Upper lobe of right lung (tissue), 1 donor: ENCODE results near the gene CPLX1. TPM values are rescaled to one million over a fixed set of nuclear protein-coding genes. Genes with fewer than 3 reads are reported as not detected.

ENCODE experiments used
- ATAC-seq: fragments of 200-7000 bp; cut with Tn5 transposase; one replicate; pipeline ENCODE4 v1.9.1; 2020; ENCODE audit warnings: mild to moderate bottlenecking, moderate library complexity
- DNase-seq: peaks from one replicate; pipeline ENCODE4 v3.0.0-alpha.2; 2020
- H3K27ac ChIP-seq: fragments of 200-600 bp; one replicate; pipeline ENCODE4 v1.8.0; 2022
- H3K27me3 ChIP-seq: fragments of 200-600 bp; one replicate; pipeline ENCODE4 v1.8.0; 2022; ENCODE audit warnings: mild to moderate bottlenecking
- H3K36me3 ChIP-seq: fragments of 200-600 bp; one replicate; pipeline ENCODE4 v1.8.0; 2022
- H3K4me1 ChIP-seq: fragments of 200-600 bp; one replicate; pipeline ENCODE4 v1.8.0; 2022
- H3K4me3 ChIP-seq: fragments of 200-600 bp; one replicate; pipeline ENCODE4 v1.8.0; 2022; ENCODE audit warnings: mild to moderate bottlenecking
- H3K9me3 ChIP-seq: fragments of 200-600 bp; one replicate; pipeline ENCODE4 v1.8.0; 2022
- intact Hi-C: fragments of 100-400 bp; cut with DNase I; formaldehyde crosslinking; loops from one replicate; pipeline ENCODE4 v1.11.0; 2022
- total RNA-seq: library from RNA; stranded (reverse); fragmentation: NEBNext Ultra II Directional; extraction: Animal tissue kit (Norgen Biotek cat#: 25700); gene quantifications from one replicate; pipeline ENCODE4 v1.2.1, GENCODE V29; 2021
- TF ChIP-seq, protein P1 (sequence below): fragments of 200-600 bp; IDR thresholded peaks from one replicate; pipeline ENCODE4 v1.8.0; 2022; ENCODE audit warnings: antibody characterized with exemption
- donor health status: DM: no; HTN: yes; CAD: no; lungs with severe emphysema.

CPLX1 gene
- total RNA-seq, 1 donor from 2014 or later: 5.2 TPM

DNA sequence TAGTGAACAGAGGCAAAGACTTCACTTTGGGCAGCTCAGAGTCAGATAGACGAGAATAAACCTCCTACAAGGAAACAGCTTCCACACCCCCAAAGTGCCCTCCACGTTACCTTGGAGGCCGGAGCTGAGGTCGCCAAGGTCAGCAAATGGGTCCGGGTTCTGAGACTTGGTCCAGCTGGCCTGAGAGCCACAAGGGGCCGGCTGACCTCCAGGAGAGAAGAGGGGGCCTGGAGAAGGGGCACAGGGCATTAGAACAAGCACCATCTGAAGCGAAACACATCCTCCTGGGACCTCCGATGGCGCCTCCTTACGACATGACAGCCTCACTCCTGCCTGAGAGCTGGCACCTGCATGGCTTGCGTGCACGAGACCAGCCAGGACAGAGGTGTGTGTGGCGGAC lies 33.6 kb upstream of the CPLX1 start:
- Histone ChIP-seq H3K4me3 (no peak overlapping the region), H3K27me3 (no peaks in the 10 kb centered on the region), H3K9me3 (no peaks in the 10 kb centered on the region), H3K4me1 (no peaks in the 10 kb centered on the region), H3K36me3 (peaks cover 85% of the 10 kb centered on the region), H3K27ac (no peak overlapping the region)
- no peak for ATAC-seq
- peak; percentile 50 for DNase-seq
- TF ChIP-seq, protein P1, sequence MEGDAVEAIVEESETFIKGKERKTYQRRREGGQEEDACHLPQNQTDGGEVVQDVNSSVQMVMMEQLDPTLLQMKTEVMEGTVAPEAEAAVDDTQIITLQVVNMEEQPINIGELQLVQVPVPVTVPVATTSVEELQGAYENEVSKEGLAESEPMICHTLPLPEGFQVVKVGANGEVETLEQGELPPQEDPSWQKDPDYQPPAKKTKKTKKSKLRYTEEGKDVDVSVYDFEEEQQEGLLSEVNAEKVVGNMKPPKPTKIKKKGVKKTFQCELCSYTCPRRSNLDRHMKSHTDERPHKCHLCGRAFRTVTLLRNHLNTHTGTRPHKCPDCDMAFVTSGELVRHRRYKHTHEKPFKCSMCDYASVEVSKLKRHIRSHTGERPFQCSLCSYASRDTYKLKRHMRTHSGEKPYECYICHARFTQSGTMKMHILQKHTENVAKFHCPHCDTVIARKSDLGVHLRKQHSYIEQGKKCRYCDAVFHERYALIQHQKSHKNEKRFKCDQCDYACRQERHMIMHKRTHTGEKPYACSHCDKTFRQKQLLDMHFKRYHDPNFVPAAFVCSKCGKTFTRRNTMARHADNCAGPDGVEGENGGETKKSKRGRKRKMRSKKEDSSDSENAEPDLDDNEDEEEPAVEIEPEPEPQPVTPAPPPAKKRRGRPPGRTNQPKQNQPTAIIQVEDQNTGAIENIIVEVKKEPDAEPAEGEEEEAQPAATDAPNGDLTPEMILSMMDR: no peak
- intact Hi-C loops: no loop called here

DNA sequence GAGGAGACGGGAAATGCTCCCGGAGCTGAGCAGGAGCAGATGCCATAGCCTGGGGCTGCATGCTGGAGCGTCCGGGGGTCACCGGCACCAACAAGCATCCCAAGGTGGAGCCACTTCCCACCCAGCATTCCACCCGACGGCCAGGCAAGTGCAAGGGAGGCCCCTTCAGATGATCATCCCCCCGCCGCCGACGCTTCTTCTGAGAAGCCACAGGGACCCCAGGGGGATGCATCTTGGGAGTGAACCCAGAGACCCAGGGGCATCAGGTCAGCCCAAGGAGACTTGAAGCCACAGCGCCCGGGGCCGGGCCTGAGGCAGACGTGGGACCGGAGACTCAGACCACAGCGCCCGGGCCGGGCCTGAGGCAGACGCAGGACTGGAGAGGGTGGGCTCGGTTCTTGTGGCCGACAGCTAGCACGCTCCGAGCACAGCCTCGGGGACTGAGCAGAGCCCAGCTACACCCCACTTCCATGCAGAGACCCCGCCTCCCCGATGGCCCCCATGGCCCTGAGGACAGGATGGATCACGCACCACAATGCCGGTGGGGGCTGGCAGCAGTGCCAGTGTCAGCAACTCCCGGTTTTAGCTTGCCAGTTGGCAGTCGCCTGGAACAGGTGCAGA lies 33.0 kb upstream of the CPLX1 start:
- peaks cover 79% of the 10 kb centered on the region for H3K36me3 ChIP-seq
- no peaks in the 10 kb centered on the region for H3K4me1 ChIP-seq
- peak; percentile 62 for DNase-seq
- TF ChIP-seq, protein P1: no peak
- no peak for ATAC-seq
- no peak overlapping the region for H3K27ac ChIP-seq
- H3K9me3 ChIP-seq: no peaks in the 10 kb centered on the region
- no peaks in the 10 kb centered on the region for H3K27me3 ChIP-seq
- H3K4me3 ChIP-seq: no peak overlapping the region
- intact Hi-C loops: no loop called here

DNA sequence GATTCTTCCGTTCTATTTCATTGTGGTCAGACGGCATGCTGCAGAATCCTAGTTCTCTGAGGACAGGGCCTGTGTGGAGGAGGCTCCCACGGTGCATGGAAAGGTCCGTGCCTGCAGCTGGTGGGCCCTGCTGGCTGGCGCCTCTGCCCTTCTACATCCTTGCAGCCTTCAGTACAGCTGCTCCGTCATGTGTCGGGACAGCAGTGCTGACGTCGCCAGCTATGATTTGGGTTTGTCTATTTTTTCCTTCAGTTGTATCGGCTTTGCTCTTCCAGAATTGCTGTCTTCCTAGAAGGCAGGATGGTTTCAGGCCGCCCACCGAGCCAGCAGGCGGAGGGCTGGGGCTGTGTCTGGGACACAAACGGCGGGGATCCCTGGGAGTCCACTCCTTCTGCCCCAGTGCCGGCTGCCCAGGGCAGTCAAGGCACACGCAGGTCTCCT lies 32.1 kb upstream of the CPLX1 start:
- Histone ChIP-seq H3K36me3 (peaks cover 72% of the 10 kb centered on the region), H3K27me3 (no peaks in the 10 kb centered on the region), H3K4me1 (no peaks in the 10 kb centered on the region), H3K27ac (no peak overlapping the region), H3K9me3 (no peaks in the 10 kb centered on the region), H3K4me3 (no peak overlapping the region)
- ATAC-seq (no peak), DNase-seq (peak; percentile 54)
- TF ChIP-seq, protein P1: no peak
- intact Hi-C loops: no loop called here

DNA sequence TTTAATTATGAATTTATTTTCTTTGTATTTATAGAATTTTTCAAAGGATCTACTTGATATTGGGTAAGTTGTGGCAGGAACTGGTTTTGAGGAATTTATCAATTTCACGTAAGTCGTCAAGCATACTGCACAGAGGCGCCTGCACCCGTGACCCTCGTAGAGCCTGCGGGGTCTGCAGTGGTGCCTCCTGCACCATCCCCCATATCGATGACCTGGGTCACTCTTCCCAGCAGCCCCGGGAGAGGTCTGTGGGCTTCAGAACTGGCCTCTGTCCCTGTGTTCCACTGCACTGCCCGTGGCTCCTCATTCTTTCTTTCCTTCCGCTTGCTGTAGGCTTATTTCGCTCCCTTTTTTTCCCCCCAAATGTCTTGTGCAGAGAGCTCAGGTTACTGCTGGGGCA lies 31.5 kb upstream of the CPLX1 start:
- DNase-seq: peak; percentile 22

DNA sequence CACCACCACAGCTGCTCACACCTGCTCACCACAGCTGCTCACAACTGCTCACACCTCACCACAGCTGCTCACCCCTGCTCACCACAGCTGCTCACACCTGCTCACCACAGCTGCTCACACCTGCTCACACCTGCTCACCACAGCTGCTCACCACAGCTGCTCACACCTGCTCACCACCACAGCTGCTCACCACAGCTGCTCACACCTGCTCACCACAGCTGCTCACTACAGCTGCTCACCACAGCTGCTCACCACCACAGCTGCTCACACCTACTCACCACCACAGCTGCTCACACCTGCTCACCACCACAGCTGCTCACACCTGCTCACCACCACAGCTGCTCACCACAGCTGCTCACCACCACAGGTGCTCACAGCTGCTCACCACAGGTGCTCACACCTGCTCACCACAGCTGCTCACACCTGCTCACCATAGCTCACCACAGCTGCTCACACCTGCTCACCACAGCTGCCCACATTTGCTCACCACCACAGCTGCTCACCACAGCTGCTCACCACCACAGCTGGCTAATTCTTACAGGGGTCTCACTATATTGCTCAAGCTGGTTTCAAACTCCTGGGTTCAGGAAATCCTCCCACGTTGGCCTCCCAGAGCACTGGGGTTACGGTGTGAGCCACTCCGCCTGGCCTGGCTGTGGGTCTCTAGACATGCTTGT lies 30.4 kb upstream of the CPLX1 start:
- H3K27me3 ChIP-seq: no peaks in the 10 kb centered on the region
- intact Hi-C loops: no loop called here
- TF ChIP-seq, protein P1: no peak
- no peak overlapping the region for H3K4me3 ChIP-seq
- no peaks in the 10 kb centered on the region for H3K4me1 ChIP-seq
- no peak overlapping the region for H3K27ac ChIP-seq
- DNase-seq: peak; percentile 40
- H3K36me3 ChIP-seq: peaks cover 65% of the 10 kb centered on the region
- H3K9me3 ChIP-seq: no peaks in the 10 kb centered on the region
- ATAC-seq: no peak

More for the DNA sequence above, 31.5 kb upstream of the CPLX1 start:
- Histone ChIP-seq H3K9me3 (no peaks in the 10 kb centered on the region), H3K4me3 (no peak overlapping the region), H3K27ac (no peak overlapping the region), H3K4me1 (no peaks in the 10 kb centered on the region), H3K36me3 (peaks cover 69% of the 10 kb centered on the region), H3K27me3 (no peaks in the 10 kb centered on the region)
- TF ChIP-seq, protein P1: no peak
- intact Hi-C loops: no loop called here
- no peak for ATAC-seq
